Vagina (tissue), 2 donors: Measurements from ENCODE around the gene ZNF280C. TPM values are rescaled to one million over a fixed set of nuclear protein-coding genes. Genes with fewer than 3 reads are reported as not detected.

Source experiments
- DNase-seq, 2 donors: peaks; one replicate each; pipeline ENCODE4 v3.0.0-alpha.2; 2017; ENCODE audit errors: extremely low spot score in 2 of 2
- H3K27ac ChIP-seq: fragments of 200-600 bp; sonication (generic); one replicate; pipeline ENCODE4 v1.5.1; 2019
- H3K27me3 ChIP-seq: fragments of 200-600 bp; sonication (generic); one replicate; pipeline ENCODE4 v1.5.1; 2019
- H3K36me3 ChIP-seq, 2 donors: fragments of 200-600 bp; sonication (generic); one replicate each; pipeline ENCODE4 v1.5.1; 2017 to 2019
- H3K4me1 ChIP-seq: fragments of 200-600 bp; sonication (generic); one replicate; pipeline ENCODE4 v1.5.1; 2019
- H3K4me3 ChIP-seq, 2 donors: fragments of 200-600 bp; sonication (generic); 1 replicate in 1 of 2; 2 replicates in 1 of 2; pipeline ENCODE4 v1.5.1; 2016 to 2019
- H3K9me3 ChIP-seq: fragments of 200-600 bp; sonication (generic); one replicate; pipeline ENCODE4 v1.5.1; 2019
- CTCF ChIP-seq, 3 experiments: fragments of 450-650 bp in 2 of 3; fragments of 200-600 bp in 1 of 3; sonication (generic) in 1 of 3; IDR thresholded peaks; one replicate each; pipeline ENCODE4 v1.5.1; 2017 to 2019; ENCODE audit warnings: antibody characterized with exemption in 3 of 3, mild to moderate bottlenecking in 2 of 3, moderate library complexity in 2 of 3
- POLR2A ChIP-seq, 2 donors: fragments of 450-650 bp; IDR thresholded peaks; one replicate each; pipeline ENCODE4 v1.6.1; 2017; ENCODE audit warnings: antibody characterized with exemption in 2 of 2, mild to moderate bottlenecking in 2 of 2, moderate library complexity in 2 of 2
- POLR2AphosphoS5 ChIP-seq, 2 donors: sonication (generic); formaldehyde crosslinking; IDR thresholded peaks; one replicate each; pipeline ENCODE4 v1.9.0; 2017; ENCODE audit warnings: antibody characterized with exemption in 2 of 2, mild to moderate bottlenecking in 2 of 2, low read depth in 1 of 2; ENCODE audit not compliant: insufficient read depth in 1 of 2
- intact Hi-C: fragments of 100-400 bp; cut with DNase I; formaldehyde crosslinking; loops from one replicate; pipeline ENCODE4 v1.15.1; 2023
- total RNA-seq: library from RNA; depleted of rRNA; stranded (reverse); fragments of >200 nt; gene quantifications from one replicate; pipeline ENCODE4 v1.2.3, GENCODE V29; 2016

Gene ZNF280C
- total RNA-seq, 1 donor from 2014 or later, result 4.2 TPM

- Histone ChIP-seq H3K9me3 (no peaks in the 10 kb centered on the region), H3K4me3 (no peak overlapping the region), H3K4me1 (no peaks in the 10 kb centered on the region), H3K27me3 (no peaks in the 10 kb centered on the region), H3K27ac (no peak overlapping the region), H3K36me3 (no peaks in the 10 kb centered on the region)
- DNase-seq, result no peak
- TF ChIP-seq POLR2AphosphoS5 (IDR thresholded peaks at IDR 0.05; ENCODE audit: insufficient read depth in 1 of 2, low read depth in 1 of 2), result no peak
- TF ChIP-seq CTCF (IDR thresholded peaks at IDR 0.05), result no peak
- TF ChIP-seq POLR2A (IDR thresholded peaks at IDR 0.05), result no peak
- intact Hi-C loops, result no loop called here
Observed at GRCh38 chrX:130299279-130300009, 30.7 kb upstream of the ZNF280C start.

- Histone ChIP-seq H3K27me3 (no peaks in the 10 kb centered on the region), H3K36me3 (no peaks in the 10 kb centered on the region), H3K27ac (no peak overlapping the region), H3K9me3 (no peaks in the 10 kb centered on the region), H3K4me1 (no peaks in the 10 kb centered on the region), H3K4me3 (no peak overlapping the region)
- DNase-seq, result no peak
- TF ChIP-seq POLR2AphosphoS5 (IDR thresholded peaks at IDR 0.05; ENCODE audit: insufficient read depth in 1 of 2, low read depth in 1 of 2) (no peak), POLR2A (IDR thresholded peaks at IDR 0.05) (no peak), CTCF (IDR thresholded peaks at IDR 0.05) (no peak)
- intact Hi-C loops, result no loop called here
Observed at GRCh38 chrX:130296743-130297142, 28.0 kb upstream of the ZNF280C start.

- no peak for DNase-seq
- Histone ChIP-seq H3K27ac (no peak overlapping the region), H3K4me1 (no peaks in the 10 kb centered on the region), H3K9me3 (no peaks in the 10 kb centered on the region), H3K36me3 (no peaks in the 10 kb centered on the region), H3K27me3 (no peaks in the 10 kb centered on the region), H3K4me3 (no peak overlapping the region)
- TF ChIP-seq POLR2A (IDR thresholded peaks at IDR 0.05), result no peak
- TF ChIP-seq CTCF (IDR thresholded peaks at IDR 0.05), result no peak
- no peak for TF ChIP-seq POLR2AphosphoS5 (IDR thresholded peaks at IDR 0.05; ENCODE audit: insufficient read depth in 1 of 2, low read depth in 1 of 2)
- intact Hi-C loops, result no loop called here
Observed at GRCh38 chrX:130296297-130296678, 27.6 kb upstream of the ZNF280C start.

- no peaks in the 10 kb centered on the region for H3K36me3 ChIP-seq
- TF ChIP-seq CTCF (IDR thresholded peaks at IDR 0.05) (no peak), POLR2A (IDR thresholded peaks at IDR 0.05) (no peak), POLR2AphosphoS5 (IDR thresholded peaks at IDR 0.05; ENCODE audit: insufficient read depth in 1 of 2, low read depth in 1 of 2) (no peak)
- no peak overlapping the region for H3K4me3 ChIP-seq
- no peaks in the 10 kb centered on the region for H3K27me3 ChIP-seq
- H3K9me3 ChIP-seq, result no peaks in the 10 kb centered on the region
- no peaks in the 10 kb centered on the region for H3K4me1 ChIP-seq
- intact Hi-C loops, result no loop called here
- DNase-seq, result no peak
- H3K27ac ChIP-seq, result no peak overlapping the region
Observed at GRCh38 chrX:130295519-130296296, 27.0 kb upstream of the ZNF280C start.
